Measurements from ENCODE around the gene MMP12.

DNA sequence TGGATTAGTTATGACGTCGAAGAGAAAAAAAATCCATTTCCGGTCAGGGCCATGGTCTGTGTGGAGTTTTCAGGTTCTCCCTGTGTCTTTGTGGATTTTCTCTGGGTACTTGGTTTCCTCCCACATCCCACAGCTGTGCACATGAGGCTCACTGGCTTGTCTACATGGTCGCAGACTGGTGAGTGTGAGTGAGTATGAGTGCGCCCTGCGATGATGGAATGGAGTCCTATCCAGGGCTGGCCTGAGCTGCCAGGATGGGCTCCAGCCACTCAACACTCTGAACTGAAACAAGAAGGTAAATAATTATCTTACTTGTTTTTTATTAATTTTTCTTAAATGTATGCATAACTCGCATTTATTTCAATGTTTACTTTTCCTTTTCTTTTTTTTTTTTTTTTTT is 42.2 kb downstream of the MMP12 start:
- TF ChIP-seq, protein P1, sequence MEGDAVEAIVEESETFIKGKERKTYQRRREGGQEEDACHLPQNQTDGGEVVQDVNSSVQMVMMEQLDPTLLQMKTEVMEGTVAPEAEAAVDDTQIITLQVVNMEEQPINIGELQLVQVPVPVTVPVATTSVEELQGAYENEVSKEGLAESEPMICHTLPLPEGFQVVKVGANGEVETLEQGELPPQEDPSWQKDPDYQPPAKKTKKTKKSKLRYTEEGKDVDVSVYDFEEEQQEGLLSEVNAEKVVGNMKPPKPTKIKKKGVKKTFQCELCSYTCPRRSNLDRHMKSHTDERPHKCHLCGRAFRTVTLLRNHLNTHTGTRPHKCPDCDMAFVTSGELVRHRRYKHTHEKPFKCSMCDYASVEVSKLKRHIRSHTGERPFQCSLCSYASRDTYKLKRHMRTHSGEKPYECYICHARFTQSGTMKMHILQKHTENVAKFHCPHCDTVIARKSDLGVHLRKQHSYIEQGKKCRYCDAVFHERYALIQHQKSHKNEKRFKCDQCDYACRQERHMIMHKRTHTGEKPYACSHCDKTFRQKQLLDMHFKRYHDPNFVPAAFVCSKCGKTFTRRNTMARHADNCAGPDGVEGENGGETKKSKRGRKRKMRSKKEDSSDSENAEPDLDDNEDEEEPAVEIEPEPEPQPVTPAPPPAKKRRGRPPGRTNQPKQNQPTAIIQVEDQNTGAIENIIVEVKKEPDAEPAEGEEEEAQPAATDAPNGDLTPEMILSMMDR (IDR thresholded peaks at IDR 0.05) = no peak
- no peak for TF ChIP-seq POLR2A (IDR thresholded peaks at IDR 0.05)
